Measurements from ENCODE around the gene CRYBG2.

DNA sequence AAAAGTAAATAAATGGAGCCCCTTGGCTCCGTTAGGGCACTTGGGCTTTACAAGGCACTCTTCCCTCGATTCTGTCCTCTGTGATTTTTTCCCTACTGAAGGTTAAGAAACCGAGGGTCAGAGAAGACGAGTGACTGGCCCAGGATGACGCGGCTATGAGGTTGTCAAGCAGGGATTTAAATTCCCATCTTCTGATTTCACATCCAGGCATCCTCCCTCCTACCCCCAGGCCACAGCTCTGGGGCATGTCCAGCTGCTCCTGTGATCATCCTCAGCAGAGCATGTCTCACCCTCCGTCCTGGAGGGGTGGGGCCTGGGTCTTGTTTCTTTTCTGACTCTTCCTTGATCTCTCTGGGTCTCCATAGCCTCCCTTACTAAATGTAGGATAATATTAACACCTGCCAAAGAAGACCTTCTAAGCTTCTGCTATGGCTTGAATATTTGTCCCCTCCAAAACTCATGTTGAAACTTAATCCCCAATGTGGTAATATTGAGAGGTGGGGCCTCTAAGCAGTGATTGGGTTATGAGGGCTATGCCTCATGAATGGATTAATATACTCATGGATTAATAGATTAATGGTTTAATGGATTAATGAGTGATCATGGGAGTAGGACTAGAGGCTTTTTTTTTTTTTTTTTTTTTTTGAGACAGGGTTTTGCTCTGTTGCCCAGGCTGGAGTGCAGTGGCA is 4.6 kb downstream of the CRYBG2 start:
- no peak for TF ChIP-seq POLR2AphosphoS5 (IDR thresholded peaks at IDR 0.05; ENCODE audit: insufficient read depth in 1 of 2, low read depth in 1 of 2)
- TF ChIP-seq, protein P1, sequence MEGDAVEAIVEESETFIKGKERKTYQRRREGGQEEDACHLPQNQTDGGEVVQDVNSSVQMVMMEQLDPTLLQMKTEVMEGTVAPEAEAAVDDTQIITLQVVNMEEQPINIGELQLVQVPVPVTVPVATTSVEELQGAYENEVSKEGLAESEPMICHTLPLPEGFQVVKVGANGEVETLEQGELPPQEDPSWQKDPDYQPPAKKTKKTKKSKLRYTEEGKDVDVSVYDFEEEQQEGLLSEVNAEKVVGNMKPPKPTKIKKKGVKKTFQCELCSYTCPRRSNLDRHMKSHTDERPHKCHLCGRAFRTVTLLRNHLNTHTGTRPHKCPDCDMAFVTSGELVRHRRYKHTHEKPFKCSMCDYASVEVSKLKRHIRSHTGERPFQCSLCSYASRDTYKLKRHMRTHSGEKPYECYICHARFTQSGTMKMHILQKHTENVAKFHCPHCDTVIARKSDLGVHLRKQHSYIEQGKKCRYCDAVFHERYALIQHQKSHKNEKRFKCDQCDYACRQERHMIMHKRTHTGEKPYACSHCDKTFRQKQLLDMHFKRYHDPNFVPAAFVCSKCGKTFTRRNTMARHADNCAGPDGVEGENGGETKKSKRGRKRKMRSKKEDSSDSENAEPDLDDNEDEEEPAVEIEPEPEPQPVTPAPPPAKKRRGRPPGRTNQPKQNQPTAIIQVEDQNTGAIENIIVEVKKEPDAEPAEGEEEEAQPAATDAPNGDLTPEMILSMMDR (IDR thresholded peaks at IDR 0.05): no peak
- no peak for TF ChIP-seq POLR2A (IDR thresholded peaks at IDR 0.05)

Measured in vagina (tissue), 2 donors.